GM18505 (cell line): Measurements from ENCODE around the gene TSPAN16.
A peak's percentile ranks its signal among the peaks of the same experiment; 100 is the strongest.

Experiments used
- ATAC-seq: cut with Tn5 transposase; IDR thresholded peaks from one replicate; pipeline ENCODE4 v1.9.1; 2021; ENCODE audit not compliant: unreplicated experiment
- POLR2A ChIP-seq: IDR thresholded peaks from 4 replicates; pipeline ENCODE4 v1.6.1; 2011; ENCODE audit warnings: borderline replicate concordance; ENCODE audit not compliant: insufficient read depth, insufficient read length; ENCODE audit errors: extremely low read depth

The TSPAN16 gene

DNA sequence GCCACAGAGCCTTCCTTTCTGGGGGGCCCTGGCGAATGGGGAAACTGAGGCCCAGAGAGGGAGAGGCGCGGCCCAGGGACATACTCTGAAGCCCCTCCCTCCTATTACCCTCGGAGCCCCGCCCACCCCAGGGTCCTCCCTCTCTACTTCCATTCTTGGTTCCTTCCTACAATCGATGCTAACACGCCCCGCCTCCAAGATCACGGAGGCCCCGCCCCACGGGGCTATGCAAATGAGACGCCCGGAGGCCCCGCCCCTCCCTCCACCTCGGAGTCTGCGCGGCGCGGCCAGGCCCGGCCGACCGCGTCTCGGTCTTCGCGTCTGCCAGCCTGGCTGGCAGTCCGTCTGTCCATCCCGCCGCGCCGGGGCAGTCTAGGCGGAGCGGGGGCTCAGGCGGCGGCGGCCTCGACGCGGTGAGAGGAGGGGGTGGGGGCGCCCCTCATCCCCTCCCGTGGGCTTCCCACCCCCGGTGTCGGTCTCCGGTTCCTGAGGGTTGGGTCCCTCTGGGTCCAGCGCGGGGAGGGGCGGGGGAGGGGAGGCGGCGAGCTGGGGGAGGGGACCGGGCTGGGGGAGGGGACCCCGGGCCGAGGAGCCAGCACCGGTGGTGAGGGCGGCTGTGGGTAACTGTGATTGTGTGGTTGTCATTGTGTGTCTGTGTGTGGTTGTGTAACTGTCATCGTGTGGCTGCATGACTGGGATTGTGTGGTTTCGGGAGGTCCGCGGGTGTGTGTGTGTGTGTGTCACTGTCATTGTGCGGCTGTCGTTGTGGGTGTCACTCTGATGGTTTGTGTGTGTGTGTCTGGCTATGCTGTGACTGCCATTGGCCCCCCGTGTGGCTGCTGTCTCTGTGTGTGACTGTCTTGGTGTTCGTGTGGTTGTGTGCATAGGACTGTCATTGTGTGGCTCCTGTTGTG, 59.5 kb downstream of the TSPAN16 start, which contains the start of gene PLPPR2:
PLPPR2 (plus strand) TSS at position 273 of the 914 bp plus-strand sequence. CDS start 2,242 bp downstream, outside the sequence.
- ATAC-seq = peak; percentile 73
- TF ChIP-seq POLR2A = peak; percentile 47

DNA sequence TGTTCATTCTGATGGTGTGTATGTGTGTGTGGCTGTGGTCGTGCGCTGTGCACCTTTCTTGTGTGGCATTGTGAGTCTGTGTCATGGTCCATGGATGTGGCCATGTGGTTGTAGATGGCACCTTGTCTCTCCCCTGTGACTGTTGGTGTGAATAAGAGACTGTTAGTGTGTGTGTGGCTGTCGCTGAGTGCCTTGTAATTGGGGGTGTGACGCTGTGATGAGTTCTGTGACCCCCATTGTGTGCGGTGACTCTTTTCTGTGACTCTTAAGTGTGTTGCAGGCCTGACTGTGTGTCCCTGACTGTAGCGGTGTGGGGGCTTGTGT, 60.1 kb downstream of the TSPAN16 start:
- no peak for TF ChIP-seq POLR2A
- ATAC-seq = no peak

DNA sequence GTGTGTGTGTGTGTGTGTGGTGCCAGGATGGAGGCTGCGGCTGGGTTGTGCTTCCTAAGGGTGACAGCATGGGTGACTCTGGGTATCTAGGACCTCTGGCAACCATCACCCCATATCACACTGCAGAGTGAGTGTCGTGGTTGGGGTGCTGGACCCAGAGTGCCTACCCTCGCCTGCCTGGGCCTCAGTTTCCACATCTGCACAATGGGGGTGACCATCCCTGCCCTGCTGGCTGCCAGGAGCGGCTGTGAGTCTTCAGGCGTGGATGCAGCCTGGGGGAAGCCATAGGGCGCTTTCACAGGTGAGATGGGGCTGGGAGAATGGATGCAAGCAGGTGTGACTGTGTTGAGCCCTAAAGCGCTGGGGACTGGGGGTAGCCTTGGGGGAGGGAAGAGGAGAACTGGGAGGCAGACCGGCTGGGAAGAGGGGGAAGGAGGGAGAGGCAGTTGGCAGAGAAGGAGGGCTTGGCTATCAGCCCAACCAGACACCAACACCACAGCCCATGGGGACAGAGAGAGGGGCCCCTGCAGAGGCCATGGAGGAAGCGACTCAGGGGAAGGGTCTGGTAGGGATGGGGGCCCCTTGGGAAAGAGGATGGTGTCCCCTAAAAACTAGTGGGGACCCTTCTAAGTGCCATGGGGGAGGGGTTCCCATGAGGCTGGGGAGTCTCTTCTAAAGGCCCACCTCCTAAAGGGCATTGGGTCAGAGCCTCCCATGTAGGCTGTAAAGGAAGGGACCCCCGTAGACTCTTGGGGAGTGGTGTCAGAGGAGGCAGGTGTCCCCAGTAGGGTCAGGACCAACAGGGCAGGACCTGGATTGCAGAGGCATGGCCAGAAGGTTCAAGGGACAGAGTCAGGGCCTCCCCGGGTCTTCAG, 61.0 kb downstream of the TSPAN16 start:
- no peak for TF ChIP-seq POLR2A
- no peak for ATAC-seq

DNA sequence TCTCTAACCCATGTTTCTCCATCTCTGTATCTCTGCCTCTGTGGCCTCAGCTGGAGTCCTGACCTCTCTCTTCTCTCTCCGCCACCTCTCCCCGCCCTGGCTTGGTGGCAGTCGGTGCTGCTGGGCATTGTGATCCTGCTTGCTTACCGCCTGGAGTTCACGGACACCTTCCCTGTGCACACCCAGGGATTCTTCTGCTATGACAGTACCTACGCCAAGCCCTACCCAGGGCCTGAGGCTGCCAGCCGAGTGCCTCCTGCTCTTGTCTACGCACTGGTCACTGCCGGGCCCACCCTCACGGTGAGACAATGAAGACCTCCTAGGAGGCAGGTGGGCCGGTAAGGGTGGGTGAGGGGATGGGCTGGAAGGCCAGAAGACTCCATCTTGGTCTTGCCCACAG, 63.5 kb downstream of the TSPAN16 start:
- TF ChIP-seq POLR2A = no peak
- ATAC-seq = no peak

DNA sequence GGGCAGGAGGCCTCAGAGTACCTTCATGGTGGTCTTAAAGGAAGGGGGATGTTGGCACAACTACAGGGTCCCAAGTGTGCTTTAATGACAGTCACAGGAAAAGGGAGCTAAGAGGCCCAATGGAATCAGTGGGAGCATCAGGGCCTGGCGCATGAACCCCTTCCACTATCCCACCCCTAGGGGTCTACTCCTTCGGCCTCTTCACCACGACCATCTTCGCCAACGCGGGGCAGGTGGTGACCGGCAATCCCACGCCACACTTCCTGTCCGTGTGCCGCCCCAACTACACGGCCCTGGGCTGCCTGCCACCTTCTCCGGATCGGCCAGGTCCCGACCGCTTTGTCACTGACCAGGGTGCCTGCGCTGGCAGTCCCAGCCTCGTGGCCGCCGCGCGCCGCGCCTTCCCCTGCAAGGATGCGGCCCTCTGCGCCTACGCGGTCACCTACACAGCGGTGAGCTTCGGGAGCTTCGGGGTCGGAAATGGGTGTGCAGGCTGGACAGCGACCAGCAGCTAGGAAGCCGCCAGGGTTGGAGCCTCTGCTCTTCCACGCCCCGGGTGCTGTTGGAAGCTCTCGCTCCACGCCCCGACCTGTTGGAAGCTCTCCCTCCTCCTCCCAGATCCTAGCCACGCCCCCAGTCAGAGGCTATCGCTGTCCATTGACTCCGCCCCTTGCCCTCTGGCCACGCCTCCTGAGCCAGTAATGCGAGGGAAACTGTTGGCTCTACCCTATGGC, 65.2 kb downstream of the TSPAN16 start:
- TF ChIP-seq POLR2A = no peak
- ATAC-seq = no peak

DNA sequence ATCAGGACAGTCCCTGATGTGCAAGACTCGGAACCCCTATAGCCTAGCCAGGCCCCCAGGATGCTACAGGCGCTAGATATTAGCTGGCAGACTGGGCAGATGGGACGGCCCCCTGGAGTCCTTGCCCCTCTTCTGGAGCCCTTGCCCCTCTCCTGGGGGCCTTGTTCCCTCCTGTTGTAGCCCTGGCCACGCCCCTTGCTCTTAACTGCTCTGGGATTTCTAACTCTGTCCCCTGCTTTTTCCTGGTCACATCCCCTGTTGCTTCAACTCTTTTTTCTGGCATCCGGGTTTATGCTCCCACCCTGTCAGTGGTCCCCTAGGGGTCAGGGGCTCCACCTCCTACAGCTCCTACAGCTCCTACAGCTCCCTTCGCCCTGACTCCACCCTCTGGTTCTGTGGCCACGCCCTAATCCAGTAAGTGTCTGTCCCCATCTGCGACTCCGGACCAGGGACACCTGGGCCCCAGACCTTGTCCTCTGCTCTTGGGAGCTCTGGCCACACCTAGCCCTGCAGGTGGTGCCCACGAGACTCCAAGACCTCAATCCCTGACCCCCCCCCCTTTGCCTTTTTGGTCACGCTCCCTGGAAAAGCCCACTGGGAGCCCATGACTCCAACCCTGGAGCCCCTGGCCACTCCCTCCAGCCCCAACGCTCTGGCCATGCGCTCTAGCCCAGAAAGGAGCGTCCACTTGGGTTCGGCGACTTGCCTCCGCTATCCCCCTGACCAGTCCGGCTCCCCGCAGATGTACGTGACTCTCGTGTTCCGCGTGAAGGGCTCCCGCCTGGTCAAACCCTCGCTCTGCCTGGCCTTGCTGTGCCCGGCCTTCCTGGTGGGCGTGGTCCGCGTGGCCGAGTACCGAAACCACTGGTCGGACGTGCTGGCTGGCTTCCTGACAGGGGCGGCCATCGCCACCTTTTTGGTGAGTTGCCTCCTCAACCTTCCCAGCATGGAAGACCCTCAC, 66.1 kb downstream of the TSPAN16 start:
- TF ChIP-seq POLR2A = no peak
- ATAC-seq = no peak

DNA sequence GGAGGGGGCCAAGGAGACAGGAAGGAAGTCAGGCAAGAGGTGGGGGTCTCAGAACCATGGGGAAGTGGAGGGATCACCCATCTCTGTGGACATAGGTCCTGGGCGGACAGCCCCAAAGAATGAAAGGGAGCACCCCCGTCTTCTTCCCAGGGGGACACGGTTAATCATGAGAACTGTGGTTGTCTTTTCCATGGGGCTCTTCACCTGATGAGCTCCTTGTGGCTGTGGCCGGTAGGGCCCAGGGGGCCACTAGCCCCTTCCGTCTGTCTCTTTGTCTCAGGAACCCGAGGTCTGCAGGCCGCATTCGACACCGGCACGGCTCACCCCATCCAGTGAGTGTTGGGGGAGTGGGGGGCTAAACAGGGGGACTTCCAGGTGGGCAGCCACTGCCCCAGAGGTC, 67.9 kb downstream of the TSPAN16 start:
- TF ChIP-seq POLR2A = no peak
- ATAC-seq = no peak

DNA sequence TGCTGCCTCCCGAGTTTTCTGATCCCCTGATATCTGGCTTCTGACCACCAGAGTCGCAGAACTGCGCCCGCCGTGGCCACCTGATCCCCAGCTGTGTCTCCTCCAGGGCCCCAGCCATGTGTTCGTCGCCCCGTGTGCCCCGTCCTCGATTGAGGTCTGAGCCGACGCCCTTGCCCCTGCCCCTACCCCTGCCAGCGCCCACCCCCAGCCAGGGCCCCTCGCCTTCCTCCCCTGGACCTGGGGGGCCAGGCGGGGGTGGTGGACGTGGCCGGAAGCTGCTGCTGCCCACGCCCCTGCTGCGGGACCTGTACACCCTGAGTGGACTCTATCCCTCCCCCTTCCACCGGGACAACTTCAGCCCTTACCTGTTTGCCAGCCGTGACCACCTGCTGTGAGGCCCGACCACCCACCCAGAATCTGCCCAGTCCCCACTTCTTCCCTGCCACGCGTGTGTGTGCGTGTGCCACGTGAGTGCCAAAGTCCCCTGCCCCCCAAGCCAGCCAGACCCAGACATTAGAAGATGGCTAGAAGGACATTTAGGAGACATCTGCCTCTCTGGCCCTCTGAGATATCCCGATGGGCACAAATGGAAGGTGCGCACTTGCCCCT, 68.4 kb downstream of the TSPAN16 start:
- TF ChIP-seq POLR2A = no peak
- ATAC-seq = no peak

DNA sequence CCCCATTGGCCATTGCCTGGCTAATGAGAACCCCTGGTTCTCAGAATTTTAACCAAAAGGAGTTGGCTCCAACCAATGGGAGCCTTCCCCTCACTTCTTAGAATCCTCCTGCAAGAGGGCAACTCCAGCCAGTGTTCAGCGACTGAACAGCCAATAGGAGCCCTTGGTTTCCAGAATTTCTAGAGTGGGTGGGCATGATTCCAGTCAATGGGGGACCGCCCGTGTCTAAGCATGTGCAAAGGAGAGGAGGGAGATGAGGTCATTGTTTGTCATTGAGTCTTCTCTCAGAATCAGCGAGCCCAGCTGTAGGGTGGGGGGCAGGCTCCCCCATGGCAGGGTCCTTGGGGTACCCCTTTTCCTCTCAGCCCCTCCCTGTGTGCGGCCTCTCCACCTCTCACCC, 69.0 kb downstream of the TSPAN16 start:
- no peak for ATAC-seq
- TF ChIP-seq POLR2A = no peak
